ENCODE measurements around the gene LRRC63.
"Not testable (repeated sequence)": the region's sequence is repeated elsewhere in the genome, so short reads cannot be mapped to it uniquely, and the experiment has no call there.

The LRRC63 gene

GRCh38 chr13:46181840-46182490 is 29.8 kb upstream of the LRRC63 start, which contains the start of gene LCP1:
Gene LCP1, minus strand, starts transcription at chr13:46182177. Its CDS starts 22,515 bp downstream, at chr13:46159662.
- DNase-seq (ENCODE audit: low spot score), result no peak

DNA sequence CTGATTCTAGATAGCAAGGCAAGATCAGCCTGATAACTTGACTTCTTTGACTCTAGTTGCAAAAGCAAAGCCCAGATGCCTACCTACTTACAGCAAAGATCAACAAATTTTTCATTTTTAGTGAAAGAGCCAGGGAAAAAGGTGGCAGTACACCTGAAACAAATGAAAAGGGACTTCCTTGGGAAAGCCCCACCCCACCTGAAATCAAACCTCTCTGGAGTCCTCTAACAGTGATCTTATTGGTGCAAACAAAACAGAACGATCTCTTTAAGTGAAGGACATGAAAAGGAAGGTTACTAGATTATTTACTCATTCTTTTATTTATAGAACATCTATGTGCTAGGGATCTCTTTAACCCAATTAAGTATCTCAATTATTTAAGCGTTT is 29.2 kb upstream of the LRRC63 start:
- DNase-seq (ENCODE audit: low spot score), result no peak

- no peak for DNase-seq (ENCODE audit: low spot score)
Observed at GRCh38 chr13:46183018-46183946, 28.4 kb upstream of the LRRC63 start.

- no peak for DNase-seq (ENCODE audit: low spot score)
Observed at GRCh38 chr13:46184277-46184699, 27.4 kb upstream of the LRRC63 start.

- DNase-seq (ENCODE audit: low spot score), result no peak
Observed at GRCh38 chr13:46185634-46186033, 26.1 kb upstream of the LRRC63 start.

GRCh38 chr13:46192412-46192811 is 19.3 kb upstream of the LRRC63 start:
- no peak for DNase-seq (ENCODE audit: low spot score)

GRCh38 chr13:46195016-46195415 is 16.7 kb upstream of the LRRC63 start:
- no peak for DNase-seq (ENCODE audit: low spot score)

DNA sequence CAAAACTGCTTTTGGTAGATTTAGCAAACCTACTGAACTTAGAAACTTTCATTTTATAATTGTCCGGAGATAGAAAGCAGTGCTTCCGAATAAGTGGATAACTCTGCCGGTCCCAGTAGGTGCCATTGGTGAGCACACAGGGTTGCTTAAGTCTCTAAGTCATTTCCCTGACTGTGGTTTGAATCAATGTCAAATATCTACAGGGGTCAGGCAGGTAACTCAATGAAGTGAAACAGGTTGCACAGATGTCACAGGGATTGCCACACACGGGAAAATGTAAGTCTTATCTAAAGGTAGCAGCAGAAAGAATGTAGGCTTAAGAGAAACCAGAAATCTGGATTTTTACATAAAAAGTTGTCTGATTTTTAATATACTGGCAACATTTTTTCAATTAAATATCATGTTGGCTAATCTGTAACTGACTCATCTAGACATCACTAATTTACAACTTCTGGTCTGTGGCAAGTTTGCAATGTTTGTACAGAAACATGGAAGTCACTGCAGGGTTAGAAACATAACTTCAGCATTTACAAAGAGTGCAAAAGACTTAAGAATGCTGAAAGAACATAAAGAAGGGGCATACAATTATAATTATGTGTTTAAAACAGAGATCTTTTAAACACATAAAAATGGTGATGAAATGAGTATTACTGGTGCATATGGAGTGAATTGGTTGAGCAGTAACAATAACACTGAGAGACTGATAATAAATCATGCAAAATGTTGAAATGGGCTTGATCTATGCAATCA is 14.3 kb upstream of the LRRC63 start:
- no peak for DNase-seq (ENCODE audit: low spot score)

DNA sequence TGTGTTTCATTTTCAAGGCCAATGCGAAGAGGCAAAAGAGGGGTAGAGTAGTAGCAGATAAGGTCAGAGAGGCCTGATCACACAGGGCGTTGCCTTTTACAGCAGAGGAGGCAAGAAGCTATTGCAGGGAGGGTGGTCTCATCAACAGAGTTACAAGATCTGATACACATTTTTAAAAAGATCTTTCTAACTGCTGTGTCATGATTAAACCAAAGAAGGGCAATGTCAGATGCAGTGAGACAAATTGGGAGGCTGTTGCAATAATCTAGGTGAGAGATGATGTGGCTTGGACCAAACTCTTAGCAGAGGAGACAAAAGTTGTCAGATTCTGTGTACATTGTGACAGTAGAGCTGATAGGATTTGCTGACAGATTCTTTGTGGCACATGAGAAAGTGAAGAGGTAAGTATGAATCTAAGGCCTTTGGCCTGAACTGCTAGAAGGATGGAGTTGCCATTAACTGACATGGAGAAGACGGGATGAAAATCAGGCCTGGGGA is 13.0 kb upstream of the LRRC63 start:
- no peak for DNase-seq (ENCODE audit: low spot score)

GRCh38 chr13:46202188-46202795 is 9.4 kb upstream of the LRRC63 start:
- DNase-seq (ENCODE audit: low spot score), result no peak

- no peak for DNase-seq (ENCODE audit: low spot score)
Observed at GRCh38 chr13:46202966-46203365, 8.8 kb upstream of the LRRC63 start.

GRCh38 chr13:46206143-46206542 is 5.6 kb upstream of the LRRC63 start:
- no peak for DNase-seq (ENCODE audit: low spot score)

- DNase-seq (ENCODE audit: low spot score), result no peak
Observed at GRCh38 chr13:46207828-46208227, 3.9 kb upstream of the LRRC63 start.

DNA sequence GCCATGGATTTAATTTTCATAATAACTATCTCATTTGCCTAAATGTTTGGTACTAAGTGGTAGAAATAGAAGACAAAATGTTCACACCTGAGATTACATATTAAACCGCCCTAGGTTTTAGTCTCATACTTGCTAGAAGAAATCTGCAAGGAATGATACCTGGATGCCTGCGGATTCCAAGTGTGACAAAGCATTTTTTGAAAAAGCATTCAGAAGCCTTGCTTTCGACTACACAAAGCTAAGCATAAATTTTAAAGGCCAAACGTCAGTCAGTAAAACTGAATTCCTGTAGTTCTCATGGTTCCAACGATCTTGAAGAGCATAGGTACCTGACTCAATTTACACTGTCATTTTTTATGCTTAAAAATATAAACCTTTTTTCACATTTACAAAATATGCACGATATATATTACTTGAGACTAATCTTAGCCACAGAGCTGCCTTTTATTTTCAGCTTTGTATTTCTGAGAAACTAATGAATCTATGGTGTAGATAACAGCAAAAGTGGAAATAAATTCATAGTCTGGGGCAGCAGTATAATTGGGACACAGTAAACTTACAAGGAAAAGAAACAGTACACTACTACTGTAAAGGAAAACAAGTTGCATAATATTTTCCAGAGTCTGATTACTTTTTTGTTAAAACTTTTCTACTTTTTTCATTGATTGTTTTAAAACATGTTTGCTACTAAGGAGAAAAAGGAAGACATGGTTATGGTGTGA is 1.2 kb upstream of the LRRC63 start:
- DNase-seq (ENCODE audit: low spot score), result no peak

DNA sequence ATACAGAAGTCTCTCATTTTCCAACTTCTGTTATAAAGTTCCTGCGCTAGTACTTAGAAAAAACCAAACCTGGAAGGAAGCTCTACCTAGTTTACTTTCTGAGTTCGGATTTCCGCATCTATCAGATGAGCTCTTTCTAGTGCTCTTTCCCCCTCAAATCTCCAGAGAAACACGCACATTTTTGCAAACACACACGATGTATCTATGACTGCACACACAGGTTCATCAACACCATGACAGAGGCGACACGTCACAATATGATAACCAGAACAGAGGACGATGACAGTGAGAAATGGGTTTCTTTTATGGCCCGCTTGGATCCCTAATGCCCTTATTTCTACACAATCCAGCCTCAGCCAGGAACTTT is 629 bp upstream of the LRRC63 start:
- no peak for DNase-seq (ENCODE audit: low spot score)

DNA sequence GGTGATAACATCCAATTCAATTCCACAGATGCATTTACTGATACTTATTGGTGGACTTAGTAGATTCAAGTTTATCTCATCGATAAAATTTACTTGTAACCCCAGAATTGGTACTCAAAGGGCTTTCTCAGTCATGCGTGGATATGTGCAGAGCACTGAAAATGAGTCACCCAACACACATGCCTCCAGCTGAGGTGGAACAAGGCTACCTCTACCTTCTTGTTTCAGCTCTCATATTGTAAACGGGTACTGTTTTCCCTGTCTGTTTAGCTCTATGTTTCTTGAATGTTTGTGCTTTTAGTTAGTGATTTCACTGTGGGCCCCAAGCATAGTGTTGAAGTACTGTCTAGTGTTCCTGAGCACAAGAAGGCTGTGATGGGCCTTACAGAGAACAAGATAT is 1.5 kb downstream of the LRRC63 start:
- no peak for DNase-seq (ENCODE audit: low spot score)

GRCh38 chr13:46214741-46215140 is 3.0 kb downstream of the LRRC63 start:
- DNase-seq (ENCODE audit: low spot score), result not testable (repeated sequence)

- DNase-seq (ENCODE audit: low spot score), result not testable (repeated sequence)
Observed at GRCh38 chr13:46220234-46220633, 8.5 kb downstream of the LRRC63 start.

GRCh38 chr13:46229251-46229650 is 17.5 kb downstream of the LRRC63 start:
- no peak for DNase-seq (ENCODE audit: low spot score)

- no peak for DNase-seq (ENCODE audit: low spot score)
Observed at GRCh38 chr13:46232281-46232680, 20.6 kb downstream of the LRRC63 start.

GRCh38 chr13:46235286-46235685 is 23.6 kb downstream of the LRRC63 start:
- no peak for DNase-seq (ENCODE audit: low spot score)

Measured in AG08396 (cell line).